Caki2 (cell line): ENCODE measurements around the gene NCMAP. TPM values are rescaled to one million over a fixed set of nuclear protein-coding genes. Genes with fewer than 3 reads are reported as not detected.
A peak's percentile ranks its signal among the peaks of the same experiment; 100 is the strongest.

Experiments used
- DNase-seq: peaks from one replicate; pipeline ENCODE4 v3.0.0-alpha.2; 2015; ENCODE audit warnings: low read depth
- in situ Hi-C: cut with HindIII; loops from 2 replicates; pipeline ENCODE4 v1.10.0; 2016; ENCODE audit warnings: low sequenced_read_pairs, low pct_unique_long_range_greater_than_20kb, mixed read lengths
- total RNA-seq: library from RNA; depleted of rRNA; stranded (reverse); fragments of >200 nt; shearing (Covaris generic); gene quantifications from 2 replicates; pipeline ENCODE4 v1.2.3, GENCODE V29; 2014; ENCODE audit warnings: low replicate concordance; rRNA removed

NCMAP gene
- total RNA-seq, 1 experiment from 2014 or later: not detected

DNA sequence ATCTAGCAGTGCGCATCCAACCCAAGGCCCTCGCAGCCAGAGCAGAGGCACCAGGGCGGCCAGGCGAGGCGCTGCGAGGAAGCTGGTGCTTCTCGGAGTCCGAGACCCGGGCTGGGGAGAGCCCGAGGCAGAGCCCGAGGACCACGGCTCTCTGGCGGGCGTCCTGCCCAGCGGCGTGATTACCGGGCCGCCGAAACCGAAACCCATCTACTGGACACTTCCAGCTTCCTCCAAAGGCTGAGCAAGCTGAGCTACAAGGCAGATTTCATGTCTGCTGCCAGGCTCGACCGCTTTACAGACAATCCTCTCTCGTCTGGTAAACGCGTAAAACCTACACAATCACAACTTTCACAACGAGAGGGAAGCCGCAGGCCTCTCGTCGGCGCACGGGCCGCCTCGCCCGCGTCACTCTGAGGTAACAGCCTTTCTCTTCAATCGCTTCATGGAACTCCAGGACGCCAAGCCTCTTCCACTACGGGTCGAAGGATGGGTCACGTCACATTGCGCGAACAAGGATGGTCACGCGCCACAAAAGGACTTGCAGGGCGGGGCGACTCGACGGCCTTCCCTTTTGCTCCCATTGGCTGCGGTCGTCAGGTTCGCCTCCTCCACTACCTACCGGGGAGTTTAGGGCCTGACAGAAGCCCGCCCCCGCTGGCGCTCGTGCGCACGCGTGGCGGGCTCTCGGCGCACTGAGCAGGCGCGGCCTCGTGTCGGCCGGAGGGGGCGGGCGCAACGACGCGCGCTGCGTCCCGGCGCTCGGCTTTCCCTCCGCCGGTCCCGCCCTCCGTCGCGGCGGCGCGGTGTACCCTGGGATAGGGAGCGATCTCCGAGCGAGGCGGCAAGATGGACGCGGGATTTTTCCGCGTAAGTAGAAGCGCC is 86.8 kb downstream of the NCMAP start, which contains the start of gene SRRM1:
Gene SRRM1 (plus strand): TSS at position 822 of the 882 bp plus-strand sequence. CDS start 25 bp downstream, at position 847.
- peak; percentile 100 for DNase-seq
- in situ Hi-C loops: loop anchor here (25.0 kb wide), 1 partner anchor 230 kb away; the partner anchor contains the start of genes NIPAL3 and STPG1

DNA sequence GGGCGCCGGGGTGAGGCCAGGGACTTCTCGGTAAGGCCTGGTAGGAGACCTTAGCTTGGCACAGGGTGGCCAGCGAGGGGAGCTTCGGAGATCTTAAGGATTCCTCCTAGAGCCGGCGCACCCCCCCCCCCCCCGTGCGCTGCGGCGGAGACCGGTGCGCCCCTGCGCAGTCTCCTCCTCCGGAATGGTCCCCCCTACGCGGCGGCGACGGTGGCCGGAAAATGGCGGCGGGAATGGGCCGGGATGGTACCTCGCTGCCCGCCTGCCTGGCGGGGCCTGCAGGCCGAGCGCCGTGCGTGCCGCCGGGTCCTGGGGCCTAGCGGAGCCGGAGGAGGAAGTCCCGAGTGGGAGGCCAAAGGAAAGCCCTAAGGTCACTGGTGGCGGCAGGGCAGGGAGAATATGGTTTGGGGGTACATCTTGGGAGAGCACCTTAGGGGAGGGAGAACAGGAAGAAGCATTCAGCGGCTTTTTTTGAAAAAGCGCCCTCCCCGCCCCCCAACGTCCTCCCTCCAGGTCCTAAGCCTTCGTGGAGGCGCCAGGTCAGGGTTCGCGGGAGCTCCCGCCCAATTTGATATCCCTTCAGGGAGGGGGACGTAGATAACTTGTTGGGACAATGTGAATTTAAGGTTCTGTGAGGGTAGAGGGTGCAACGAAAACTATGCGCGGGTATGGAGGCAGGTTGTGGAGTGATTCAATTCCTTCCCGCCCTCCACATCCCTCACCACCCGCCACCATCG is 87.6 kb downstream of the NCMAP start:
- in situ Hi-C loops: loop anchor here (25.0 kb wide), 1 partner anchor 231 kb away; the partner anchor contains the start of genes NIPAL3 and STPG1
- no peak for DNase-seq

DNA sequence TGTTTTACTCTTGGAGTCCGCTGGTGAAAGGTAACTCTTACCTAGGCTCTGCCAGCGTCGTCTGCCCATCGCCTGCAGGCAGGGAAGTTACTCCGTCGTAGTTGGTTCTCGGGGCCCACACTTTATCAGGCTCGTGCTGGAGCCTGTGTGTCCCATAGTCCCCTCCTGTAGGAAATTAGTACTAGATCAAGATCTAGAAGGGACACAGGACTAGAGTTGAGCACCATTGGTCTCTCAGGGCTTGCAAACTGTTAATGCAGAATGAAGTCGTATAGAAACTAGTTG is 88.2 kb downstream of the NCMAP start:
- in situ Hi-C loops: loop anchor here (25.0 kb wide), 1 partner anchor 232 kb away; the partner anchor contains the start of genes NIPAL3 and STPG1
- no peak for DNase-seq

DNA sequence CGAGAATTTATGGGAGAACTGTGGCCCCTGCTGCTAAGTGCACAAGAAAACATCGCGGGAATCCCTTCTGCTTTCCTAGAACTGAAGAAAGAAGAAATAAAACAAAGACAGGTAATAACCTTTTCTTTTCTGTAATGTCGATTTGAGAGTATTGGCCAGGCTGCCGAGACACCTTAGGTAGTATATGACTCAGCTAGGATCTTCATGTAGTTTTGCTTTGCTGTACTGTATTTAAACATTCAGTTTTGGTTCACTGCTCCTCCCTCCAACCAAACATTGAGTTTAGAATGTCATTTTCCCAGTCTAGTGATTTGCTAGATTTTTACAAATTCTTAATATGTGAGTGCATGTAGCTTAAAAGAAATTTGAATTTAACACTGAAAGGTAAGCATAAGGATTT is 93.0 kb downstream of the NCMAP start:
- in situ Hi-C loops: loop anchor here (25.0 kb wide), 1 partner anchor 237 kb away; the partner anchor contains the start of genes NIPAL3 and STPG1

DNA sequence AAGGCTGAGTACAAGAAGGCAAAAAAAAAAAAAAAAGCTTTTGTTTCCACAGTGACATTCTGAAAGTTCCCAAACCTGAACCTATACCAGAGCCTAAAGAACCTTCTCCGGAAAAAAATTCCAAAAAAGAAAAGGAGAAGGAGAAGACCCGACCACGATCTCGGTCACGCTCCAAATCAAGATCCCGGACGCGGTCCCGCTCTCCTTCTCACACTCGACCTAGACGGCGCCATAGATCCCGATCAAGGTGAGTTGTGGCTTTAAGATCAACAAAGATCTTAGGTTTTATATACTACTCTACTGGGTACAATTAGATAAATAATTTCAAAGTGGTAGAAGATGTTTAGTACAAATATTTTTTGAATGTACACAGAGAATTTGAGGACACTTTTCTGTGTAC is 96.5 kb downstream of the NCMAP start:
- in situ Hi-C loops: loop anchor here (25.0 kb wide), 1 partner anchor 110 kb away; no protein-coding TSS in a partner anchor
- no peak for DNase-seq

More for the DNA sequence above, 93.0 kb downstream of the NCMAP start:
- DNase-seq: no peak

DNA sequence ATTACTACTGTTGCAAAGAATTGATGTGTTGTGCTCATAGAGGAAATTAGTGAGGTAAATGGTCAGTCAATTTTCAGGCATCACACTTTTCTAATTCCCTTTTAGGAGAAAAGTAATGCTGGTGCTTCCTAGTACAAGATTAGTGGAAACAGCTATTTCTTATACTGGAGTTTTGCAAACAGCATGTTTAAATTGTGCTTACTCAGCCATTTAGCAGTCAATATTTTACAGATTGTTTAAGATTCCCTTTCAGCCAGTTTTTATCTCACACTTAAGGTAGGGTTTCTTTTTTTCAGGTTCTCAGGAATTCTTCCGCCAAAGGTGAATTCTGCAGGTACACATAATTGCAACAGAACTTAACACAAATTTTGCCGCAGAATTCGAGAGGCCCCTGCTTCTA is 98.1 kb downstream of the NCMAP start:
- in situ Hi-C loops: loop anchor here (25.0 kb wide), 1 partner anchor 108 kb away; no protein-coding TSS in a partner anchor
- DNase-seq: no peak

DNA sequence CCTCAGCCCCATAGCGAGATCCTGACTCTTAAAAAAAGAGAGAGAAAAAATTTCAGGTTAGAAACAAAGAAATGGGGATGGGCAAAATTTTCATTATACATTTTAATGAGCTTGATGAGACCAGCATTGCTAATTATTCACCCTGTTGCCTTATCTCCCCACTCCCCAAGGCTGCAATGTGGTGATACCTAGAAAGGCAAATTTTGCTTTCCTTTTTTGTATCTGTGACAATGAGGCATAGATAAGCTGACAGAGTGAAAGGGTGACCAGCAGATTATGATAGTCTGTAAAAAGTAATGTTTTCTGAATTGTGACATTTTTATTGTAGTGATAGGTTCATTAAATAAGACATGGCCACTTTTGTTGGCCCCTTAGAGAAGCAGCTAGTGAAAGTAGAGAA is 100.2 kb downstream of the NCMAP start:
- in situ Hi-C loops: loop anchor here (25.0 kb wide), 1 partner anchor 106 kb away; no protein-coding TSS in a partner anchor
- DNase-seq: no peak

DNA sequence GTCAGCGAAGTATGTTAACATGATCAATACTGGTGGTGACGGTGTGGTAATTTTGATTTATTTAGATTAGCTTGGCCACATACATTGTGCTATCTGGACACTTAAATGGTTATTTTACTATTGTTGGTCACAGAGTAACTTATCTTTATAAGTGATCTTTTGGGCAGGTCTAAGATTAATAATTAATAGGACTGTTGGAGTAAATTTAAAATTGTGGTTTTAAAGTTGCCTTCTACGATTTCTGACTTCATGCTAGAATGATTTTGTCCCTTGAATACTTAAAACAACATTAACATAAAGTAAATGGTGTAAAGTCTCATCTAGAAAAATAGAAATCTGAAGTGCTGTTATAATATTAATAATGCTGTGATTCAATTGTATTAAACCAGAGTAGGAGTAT is 101.9 kb downstream of the NCMAP start:
- peak; percentile 69 for DNase-seq
- in situ Hi-C loops: loop anchor here (25.0 kb wide), 1 partner anchor 105 kb away; no protein-coding TSS in a partner anchor

Other genes with a start within 250 kb of the NCMAP start
- 0.03 and 0.26 TPM in 2 replicates for gene GRHL3, start 236.7 kb upstream of the NCMAP start, total RNA-seq
- gene STPG1, start 142.3 kb upstream of the NCMAP start, total RNA-seq: 7.7 and 9.3 TPM in 2 replicates
- 10.4 and 11.8 TPM in 2 replicates for gene NIPAL3, start 140.3 kb upstream of the NCMAP start, total RNA-seq
- gene RCAN3, start 53.3 kb upstream of the NCMAP start, total RNA-seq: 4.0 and 13.7 TPM in 2 replicates
- gene SRRM1, start 87.2 kb downstream of the NCMAP start, total RNA-seq: 6.1 and 9.8 TPM in 2 replicates
- 27.3 and 29.5 TPM in 2 replicates for gene CLIC4, start 189.4 kb downstream of the NCMAP start, total RNA-seq